BLaER1 (cell line): Measurements from ENCODE around the gene GLT1D1.

ENCODE experiments used
- H3K27ac ChIP-seq: shearing (Covaris generic); formaldehyde crosslinking; 2 replicates; pipeline ENCODE4 v1.8.1; 2022
- H3K27me3 ChIP-seq: shearing (Covaris generic); formaldehyde crosslinking; 2 replicates; pipeline ENCODE4 v1.8.1; 2022
- H3K36me3 ChIP-seq: shearing (Covaris generic); formaldehyde crosslinking; 2 replicates; pipeline ENCODE4 v1.8.1; 2022
- H3K4me1 ChIP-seq: shearing (Covaris generic); formaldehyde crosslinking; 2 replicates; pipeline ENCODE4 v1.8.1; 2022
- H3K4me2 ChIP-seq: shearing (Covaris generic); formaldehyde crosslinking; 2 replicates; pipeline ENCODE4 v1.8.1; 2022
- H3K4me3 ChIP-seq: shearing (Covaris generic); formaldehyde crosslinking; 2 replicates; pipeline ENCODE4 v1.8.1; 2022
- H3K9ac ChIP-seq: shearing (Covaris generic); formaldehyde crosslinking; 2 replicates; pipeline ENCODE4 v1.8.1; 2022
- H3K9me3 ChIP-seq: shearing (Covaris generic); formaldehyde crosslinking; 2 replicates; pipeline ENCODE4 v1.8.1; 2022
- H4K20me1 ChIP-seq: shearing (Covaris generic); formaldehyde crosslinking; 2 replicates; pipeline ENCODE4 v1.8.1; 2022
- Cebpa-rat ChIP-seq: shearing (Covaris generic); IDR thresholded peaks from 2 replicates; pipeline ENCODE4 v1.8.1; 2022

Gene GLT1D1

DNA sequence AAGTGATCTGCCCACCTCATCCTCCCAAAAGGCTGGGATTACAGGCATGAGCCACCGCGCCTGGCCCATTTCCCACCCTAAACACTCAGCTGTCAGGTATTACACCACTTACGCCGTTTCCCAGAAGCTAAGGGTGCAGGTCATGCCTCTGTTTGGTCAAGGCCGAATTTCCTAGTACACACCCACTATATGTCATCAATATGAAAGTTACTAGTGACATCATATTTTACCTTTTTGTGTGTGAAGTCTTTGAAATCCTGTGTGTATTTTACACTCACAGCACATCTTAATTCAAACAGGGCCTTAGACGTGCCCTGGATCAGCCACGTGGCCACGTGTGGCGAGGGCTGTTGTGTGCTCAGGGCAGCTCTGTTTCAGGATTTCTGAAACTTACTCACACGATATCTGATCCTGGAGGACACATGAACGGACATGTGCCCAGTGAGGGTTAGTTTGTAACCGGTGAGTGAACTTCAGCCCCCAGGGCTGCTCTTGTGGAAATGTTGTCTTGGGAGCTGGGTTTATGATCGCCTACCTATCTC lies 51.8 kb downstream of the GLT1D1 start:
- Histone ChIP-seq H3K9ac (no peak overlapping the region), H3K36me3 (peaks cover 65% of the 10 kb centered on the region)

DNA sequence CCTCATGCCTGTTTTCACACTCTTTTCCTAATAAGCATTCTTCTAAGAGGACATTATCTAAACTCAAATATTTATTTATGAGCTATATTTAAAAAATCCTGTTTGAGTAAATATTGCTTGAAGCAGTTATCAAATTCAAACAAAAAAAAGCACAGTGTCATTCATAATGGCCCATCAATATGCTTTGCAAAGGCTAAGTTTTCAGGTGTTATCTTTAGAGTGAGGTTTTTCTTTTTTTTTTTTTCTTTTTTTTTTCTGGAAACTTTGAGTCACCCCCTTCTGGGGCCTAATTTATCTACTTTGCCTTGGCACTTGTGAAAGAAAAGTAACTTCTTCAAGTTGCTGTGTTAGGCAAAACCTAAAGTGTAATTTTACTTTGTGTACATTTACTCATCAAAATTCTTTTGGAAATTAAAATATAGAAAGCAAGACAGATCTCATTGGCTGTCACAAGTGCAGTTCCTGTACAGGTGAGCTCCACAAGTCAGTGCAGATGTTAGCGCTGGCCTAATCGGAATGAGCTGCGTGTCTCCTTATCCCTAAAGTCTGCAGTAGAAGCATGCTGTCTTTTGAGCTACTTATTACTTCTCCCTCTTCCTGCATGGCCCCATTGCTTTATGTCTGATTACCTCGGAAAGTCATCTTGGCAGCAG lies 53.3 kb downstream of the GLT1D1 start:
- H3K4me1 ChIP-seq: peaks cover 15% of the 10 kb centered on the region
- no peak overlapping the region for H3K4me3 ChIP-seq
- H4K20me1 ChIP-seq: 0 out of 2 replicates have a peak, but pooled peaks cover 8% of the 10 kb centered on the region
- no peak overlapping the region for H3K9ac ChIP-seq
- no peak for TF ChIP-seq Cebpa-rat
- H3K9me3 ChIP-seq: no peaks in the 10 kb centered on the region
- H3K27me3 ChIP-seq: no peaks in the 10 kb centered on the region
- no peak overlapping the region for H3K4me2 ChIP-seq
- no peak overlapping the region for H3K27ac ChIP-seq
- peaks cover 56% of the 10 kb centered on the region for H3K36me3 ChIP-seq

More for the DNA sequence above, 51.8 kb downstream of the GLT1D1 start:
- H3K27ac ChIP-seq: no peak overlapping the region
- H4K20me1 ChIP-seq: no peaks in the 10 kb centered on the region
- no peaks in the 10 kb centered on the region for H3K9me3 ChIP-seq
- peaks cover 13% of the 10 kb centered on the region for H3K4me1 ChIP-seq
- no peak overlapping the region for H3K4me3 ChIP-seq
- H3K27me3 ChIP-seq: no peaks in the 10 kb centered on the region
- no peak for TF ChIP-seq Cebpa-rat
- no peak overlapping the region for H3K4me2 ChIP-seq

- Histone ChIP-seq H3K9me3 (no peaks in the 10 kb centered on the region), H3K27me3 (no peaks in the 10 kb centered on the region), H3K9ac (no peak overlapping the region), H3K27ac (no peak overlapping the region), H3K36me3 (peaks cover 40% of the 10 kb centered on the region), H3K4me3 (no peak overlapping the region), H3K4me1 (peaks cover 24% of the 10 kb centered on the region), H3K4me2 (no peak overlapping the region), H4K20me1 (peaks cover 11% of the 10 kb centered on the region; the same call in 1 of the 2 replicates)
- no peak for TF ChIP-seq Cebpa-rat
These were observed 55.0 kb downstream of the GLT1D1 start for GRCh38 chr12:128908254-128908653.

- TF ChIP-seq Cebpa-rat: no peak
- Histone ChIP-seq H3K4me2 (peak overlapping the region; percentile 49), H3K36me3 (peaks cover 29% of the 10 kb centered on the region), H3K9me3 (no peaks in the 10 kb centered on the region), H3K4me3 (no peak overlapping the region), H3K9ac (no peak overlapping the region), H3K27ac (no peak overlapping the region), H4K20me1 (peaks cover 23% of the 10 kb centered on the region), H3K27me3 (no peaks in the 10 kb centered on the region), H3K4me1 (peaks cover 38% of the 10 kb centered on the region)
These were observed 56.4 kb downstream of the GLT1D1 start for GRCh38 chr12:128909653-128910052.

DNA sequence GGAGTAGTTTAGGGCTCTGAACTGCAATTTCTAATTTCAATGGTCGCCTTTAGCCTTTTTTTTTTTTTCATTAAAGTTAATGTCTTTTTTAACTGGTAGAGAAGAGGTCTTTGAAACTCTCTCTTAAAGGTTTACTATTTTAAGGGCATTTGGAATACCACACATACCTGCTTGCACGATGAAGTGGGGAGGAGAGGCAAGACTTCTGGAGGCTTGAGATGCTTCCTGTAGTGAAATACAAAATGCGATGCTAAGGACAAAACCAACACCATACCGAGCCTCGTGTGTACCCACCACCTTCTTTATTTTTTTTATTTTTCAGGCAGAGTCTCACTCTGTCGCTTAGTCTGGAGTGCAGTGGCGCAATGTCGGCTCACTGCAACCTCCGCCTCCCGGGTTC lies 57.4 kb downstream of the GLT1D1 start:
- no peaks in the 10 kb centered on the region for H3K27me3 ChIP-seq

DNA sequence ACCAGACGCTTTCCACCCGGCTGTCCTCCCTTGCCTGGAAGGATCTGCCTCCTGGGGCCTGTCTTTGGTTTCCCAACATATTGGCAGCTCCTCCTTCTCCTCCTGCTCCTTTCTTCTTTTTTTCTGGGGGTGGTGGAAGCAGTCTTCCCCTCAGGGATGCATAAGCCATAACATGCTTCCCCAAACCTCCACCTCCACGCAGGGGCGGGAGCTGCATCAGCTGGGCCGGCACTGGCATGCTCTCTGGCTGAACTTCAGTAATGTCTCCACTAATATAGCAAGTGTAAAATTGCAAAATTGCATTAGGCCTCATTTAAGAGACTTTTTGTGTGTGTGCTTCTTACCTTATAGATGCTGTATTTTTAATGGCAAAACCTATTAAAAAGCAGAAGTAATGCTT lies 58.6 kb downstream of the GLT1D1 start:
- Histone ChIP-seq H3K4me1 (peaks cover 54% of the 10 kb centered on the region), H3K36me3 (peaks cover 16% of the 10 kb centered on the region; the same call in 1 of the 2 replicates), H3K27me3 (no peaks in the 10 kb centered on the region), H3K4me3 (no peak overlapping the region), H3K9ac (no peak overlapping the region), H3K27ac (no peak overlapping the region), H3K9me3 (no peaks in the 10 kb centered on the region), H4K20me1 (peaks cover 28% of the 10 kb centered on the region), H3K4me2 (peak overlapping the region; percentile 8; the same call in 1 of the 2 replicates)
- no peak for TF ChIP-seq Cebpa-rat

More for the DNA sequence above, 57.4 kb downstream of the GLT1D1 start:
- no peak overlapping the region for H3K9ac ChIP-seq
- H3K9me3 ChIP-seq: no peaks in the 10 kb centered on the region
- H4K20me1 ChIP-seq: peaks cover 28% of the 10 kb centered on the region
- no peak overlapping the region for H3K4me2 ChIP-seq
- peaks cover 48% of the 10 kb centered on the region for H3K4me1 ChIP-seq
- peaks cover 20% of the 10 kb centered on the region; the same call in 1 of the 2 replicates for H3K36me3 ChIP-seq
- H3K27ac ChIP-seq: no peak overlapping the region
- TF ChIP-seq Cebpa-rat: no peak
- H3K4me3 ChIP-seq: no peak overlapping the region

DNA sequence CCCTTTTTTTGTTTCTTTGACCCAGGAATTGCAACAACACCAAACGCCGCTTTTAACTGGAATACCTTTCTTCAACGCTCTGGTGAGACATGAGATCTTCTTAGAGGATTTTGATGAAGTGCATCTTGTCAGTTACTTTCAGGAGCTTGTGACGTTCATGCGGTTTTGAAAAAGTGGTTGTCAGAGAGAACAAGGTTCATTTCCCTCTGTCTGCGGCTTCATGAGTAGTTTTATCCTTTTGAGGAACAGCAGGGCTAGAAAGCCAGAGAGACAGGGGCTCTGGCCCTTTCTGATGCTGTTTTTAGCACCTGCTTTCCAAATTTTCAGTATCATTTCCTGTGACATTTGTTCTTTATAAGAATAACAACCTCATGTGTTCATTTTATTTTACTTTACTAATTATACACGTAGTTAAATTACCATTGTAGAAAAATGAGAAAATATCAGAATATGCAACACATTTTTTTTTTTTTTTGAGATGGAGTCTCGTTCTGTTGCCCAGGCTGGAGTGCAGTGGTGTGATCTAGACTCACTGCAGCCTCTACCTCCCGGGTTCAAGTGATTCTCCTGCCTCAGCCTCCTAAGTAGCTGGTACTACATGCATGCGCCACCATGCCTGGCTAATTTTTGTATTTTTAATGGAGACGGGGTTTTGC lies 61.8 kb downstream of the GLT1D1 start:
- Histone ChIP-seq H3K27ac (no peak overlapping the region), H3K9ac (no peak overlapping the region), H3K27me3 (no peaks in the 10 kb centered on the region), H3K4me1 (peaks cover 42% of the 10 kb centered on the region), H3K4me2 (peak overlapping the region; percentile 70), H4K20me1 (peaks cover 28% of the 10 kb centered on the region), H3K9me3 (no peaks in the 10 kb centered on the region), H3K4me3 (no peak overlapping the region), H3K36me3 (peaks cover 32% of the 10 kb centered on the region)
- no peak for TF ChIP-seq Cebpa-rat

DNA sequence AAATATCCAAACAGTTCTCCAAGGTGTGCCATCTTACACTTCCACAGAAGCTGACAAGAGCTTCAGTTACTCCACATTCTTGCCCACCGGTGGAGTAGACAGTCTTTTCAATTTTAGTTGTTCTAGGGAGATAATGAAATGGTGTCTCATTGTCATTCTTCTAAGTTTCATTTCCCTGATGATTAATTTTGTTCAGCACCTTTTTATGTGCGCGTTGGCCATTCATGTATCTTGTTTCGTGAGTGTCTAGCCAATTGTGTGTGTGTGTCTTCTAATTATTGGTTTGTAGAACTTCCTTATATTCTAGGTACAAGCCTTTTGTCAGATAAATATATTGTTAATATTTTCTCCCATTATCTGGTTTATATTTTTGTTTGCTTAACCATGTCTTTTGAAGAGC lies 63.1 kb downstream of the GLT1D1 start:
- peaks cover 22% of the 10 kb centered on the region for H4K20me1 ChIP-seq
- H3K27me3 ChIP-seq: no peaks in the 10 kb centered on the region
- H3K9me3 ChIP-seq: no peaks in the 10 kb centered on the region
- no peak overlapping the region for H3K4me2 ChIP-seq
- H3K36me3 ChIP-seq: peaks cover 41% of the 10 kb centered on the region
- H3K27ac ChIP-seq: no peak overlapping the region
- TF ChIP-seq Cebpa-rat: no peak
- H3K9ac ChIP-seq: no peak overlapping the region
- H3K4me3 ChIP-seq: no peak overlapping the region
- peaks cover 39% of the 10 kb centered on the region for H3K4me1 ChIP-seq

GRCh38 chr12:128918481-128919260 lies 65.4 kb downstream of the GLT1D1 start:
- no peak overlapping the region for H3K4me3 ChIP-seq
- H4K20me1 ChIP-seq: peaks cover 13% of the 10 kb centered on the region
- no peaks in the 10 kb centered on the region for H3K9me3 ChIP-seq
- no peak overlapping the region for H3K4me2 ChIP-seq
- no peak for TF ChIP-seq Cebpa-rat
- peaks cover 47% of the 10 kb centered on the region for H3K36me3 ChIP-seq
- H3K9ac ChIP-seq: no peak overlapping the region
- H3K4me1 ChIP-seq: peaks cover 25% of the 10 kb centered on the region
- no peaks in the 10 kb centered on the region for H3K27me3 ChIP-seq
- no peak overlapping the region for H3K27ac ChIP-seq
